Neural progenitor cell (in vitro differentiated cells): ENCODE measurements around the gene PFDN6.

Source experiments
- EZH2phosphoT487 ChIP-seq: fragments of 200-600 bp; sonication (generic); IDR thresholded peaks from 2 replicates; pipeline ENCODE4 v1.6.1; 2017; ENCODE audit warnings: antibody characterized with exemption
- TF ChIP-seq, protein P1 (sequence below): fragments of 200-600 bp; sonication (generic); IDR thresholded peaks from 2 replicates; pipeline ENCODE4 v1.5.1; 2017; ENCODE audit warnings: antibody characterized with exemption, mild to moderate bottlenecking

DNA sequence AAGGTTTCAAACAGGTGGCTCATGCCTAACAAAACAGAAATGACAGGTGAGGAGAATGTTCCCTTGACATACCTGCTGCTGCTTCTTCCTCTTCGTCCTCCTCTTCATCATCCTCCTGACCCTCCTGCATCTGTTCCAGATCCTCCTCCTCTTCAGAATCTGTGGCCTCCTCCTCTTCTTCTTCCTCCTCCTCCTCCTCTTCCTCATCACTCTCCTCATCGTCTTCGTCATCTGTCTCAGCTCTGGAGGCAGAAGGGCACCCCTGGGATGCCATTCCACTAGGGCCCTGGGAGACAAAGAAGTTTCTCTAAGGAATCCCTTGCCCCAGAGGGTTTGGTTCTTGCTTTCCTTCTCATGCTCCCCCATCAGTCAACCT lies 30.5 kb downstream of the PFDN6 start:
- TF ChIP-seq EZH2phosphoT487: no peak
- TF ChIP-seq, protein P1, sequence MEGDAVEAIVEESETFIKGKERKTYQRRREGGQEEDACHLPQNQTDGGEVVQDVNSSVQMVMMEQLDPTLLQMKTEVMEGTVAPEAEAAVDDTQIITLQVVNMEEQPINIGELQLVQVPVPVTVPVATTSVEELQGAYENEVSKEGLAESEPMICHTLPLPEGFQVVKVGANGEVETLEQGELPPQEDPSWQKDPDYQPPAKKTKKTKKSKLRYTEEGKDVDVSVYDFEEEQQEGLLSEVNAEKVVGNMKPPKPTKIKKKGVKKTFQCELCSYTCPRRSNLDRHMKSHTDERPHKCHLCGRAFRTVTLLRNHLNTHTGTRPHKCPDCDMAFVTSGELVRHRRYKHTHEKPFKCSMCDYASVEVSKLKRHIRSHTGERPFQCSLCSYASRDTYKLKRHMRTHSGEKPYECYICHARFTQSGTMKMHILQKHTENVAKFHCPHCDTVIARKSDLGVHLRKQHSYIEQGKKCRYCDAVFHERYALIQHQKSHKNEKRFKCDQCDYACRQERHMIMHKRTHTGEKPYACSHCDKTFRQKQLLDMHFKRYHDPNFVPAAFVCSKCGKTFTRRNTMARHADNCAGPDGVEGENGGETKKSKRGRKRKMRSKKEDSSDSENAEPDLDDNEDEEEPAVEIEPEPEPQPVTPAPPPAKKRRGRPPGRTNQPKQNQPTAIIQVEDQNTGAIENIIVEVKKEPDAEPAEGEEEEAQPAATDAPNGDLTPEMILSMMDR: no peak
